ACHN (cell line): Measurements from ENCODE around the gene NOX5.

Experiments used
- DNase-seq: peaks from one replicate; pipeline ENCODE4 v3.0.0-alpha.2; 2015
- in situ Hi-C: cut with HindIII; loops from 2 replicates; pipeline ENCODE4 v1.10.0; 2017; ENCODE audit warnings: low sequenced_read_pairs, low pct_ligation_motif_present, low pct_unique_long_range_greater_than_20kb

Gene NOX5

DNA sequence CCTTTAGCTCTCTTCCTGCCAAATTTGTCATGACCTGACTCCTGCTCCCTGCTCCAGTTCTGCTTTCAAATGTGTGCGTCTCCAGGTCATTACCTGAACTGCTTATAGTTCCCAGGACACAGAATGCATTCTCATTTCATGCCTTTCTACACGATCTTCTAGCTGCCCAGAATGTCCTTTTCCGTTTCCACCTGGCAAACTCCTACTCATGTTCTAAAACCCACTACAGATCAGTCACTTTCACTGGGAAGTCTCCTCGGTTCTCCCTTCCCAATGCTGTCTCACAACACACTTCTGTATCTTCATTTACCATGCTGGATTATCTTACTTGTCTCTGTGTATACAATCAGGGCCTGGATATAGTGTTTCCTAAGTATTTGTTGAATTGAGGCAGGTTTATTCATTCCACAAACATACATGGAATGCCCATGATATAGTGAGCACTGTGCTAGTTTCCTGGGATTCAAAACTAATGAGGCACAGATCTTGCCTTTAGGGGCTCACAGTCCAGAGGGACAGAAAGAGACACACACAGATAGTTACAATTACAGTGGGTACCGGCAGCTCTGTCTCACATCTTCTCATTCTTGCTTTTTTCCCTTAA lies 1.6 kb upstream of the NOX5 start:
- in situ Hi-C loops = no loop called here

DNA sequence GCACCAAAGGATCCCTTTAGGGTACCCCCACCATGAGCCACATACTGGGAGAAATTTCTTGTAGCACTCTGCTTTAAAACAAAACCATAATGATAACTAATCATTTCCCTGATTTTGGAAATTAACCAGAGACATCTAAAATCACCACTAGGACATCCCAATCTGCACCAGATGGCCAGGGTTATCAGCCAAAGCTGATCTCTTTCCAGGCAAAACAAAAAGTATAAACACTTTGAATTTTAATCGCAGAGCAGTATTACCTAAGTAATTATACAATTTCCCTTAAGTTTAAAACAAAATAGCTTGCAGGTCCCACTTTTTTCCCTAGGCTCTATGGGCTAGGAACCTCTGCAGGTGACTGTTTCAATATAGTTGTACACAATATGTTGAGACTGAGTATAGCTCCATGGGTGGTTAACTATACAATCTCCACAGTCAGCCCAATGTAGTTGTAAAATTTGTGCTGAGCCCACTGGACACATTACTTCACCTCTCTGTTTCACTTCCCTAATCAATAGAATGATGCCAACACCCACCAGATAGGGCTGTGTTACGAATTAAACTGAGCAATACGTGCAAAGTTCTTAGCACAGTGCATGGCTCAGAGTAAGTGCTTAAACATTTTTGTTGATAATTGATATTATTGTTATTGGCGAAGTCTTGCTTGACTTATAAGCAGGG lies 629 bp upstream of the NOX5 start:
- in situ Hi-C loops = no loop called here

More for the DNA sequence above, 1.6 kb upstream of the NOX5 start:
- no peak for DNase-seq

DNA sequence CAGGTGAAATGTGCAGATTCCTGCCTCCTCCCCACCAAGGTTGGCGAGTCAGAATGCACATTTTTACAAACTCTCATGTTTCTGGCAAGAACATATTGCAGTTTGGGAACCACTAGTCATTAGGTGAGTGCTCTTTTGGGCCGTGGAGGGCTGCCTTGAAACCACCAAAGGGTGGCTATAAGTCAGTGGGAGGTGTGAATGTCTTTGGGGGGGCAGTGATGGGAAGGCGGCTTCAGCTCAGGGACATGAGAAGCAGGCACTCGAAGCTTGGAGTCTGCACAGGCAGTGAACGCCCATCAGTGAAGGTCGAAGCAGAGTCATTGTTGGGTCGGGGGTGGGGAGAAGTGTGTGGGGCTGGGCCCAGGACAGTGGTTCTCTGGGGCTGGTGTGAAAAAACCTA lies 1.1 kb downstream of the NOX5 start:
- DNase-seq = no peak
- in situ Hi-C loops = no loop called here

More for the DNA sequence above, 629 bp upstream of the NOX5 start:
- no peak for DNase-seq

DNA sequence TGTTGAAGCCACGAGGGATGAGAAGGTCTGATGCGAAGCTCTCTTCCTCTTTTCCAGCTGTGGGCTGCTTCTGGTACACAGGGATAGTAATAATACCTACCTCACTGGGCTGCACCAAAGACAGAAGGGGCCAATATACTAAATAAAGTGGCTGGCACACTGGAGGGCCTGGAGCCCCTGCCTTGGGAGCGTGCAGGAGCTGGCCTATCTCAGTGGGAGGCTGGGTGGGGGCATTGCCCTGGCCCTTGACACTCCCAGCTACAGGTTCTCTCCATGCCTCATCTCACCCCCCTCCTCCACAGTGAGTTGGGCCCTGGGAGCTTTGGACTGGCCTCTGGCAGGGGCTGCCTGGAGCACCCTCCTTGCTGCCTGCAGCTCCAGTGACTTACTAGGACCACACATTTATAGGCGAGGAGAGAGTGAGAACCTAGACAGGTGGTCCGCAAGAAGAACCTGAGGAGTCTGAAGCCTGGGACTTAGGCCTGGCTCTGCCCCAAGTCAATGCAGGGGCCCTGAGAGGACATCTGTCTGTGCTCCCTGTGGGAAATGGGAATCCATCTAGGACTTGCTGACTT lies 1.6 kb downstream of the NOX5 start:
- no peak for DNase-seq
- in situ Hi-C loops = no loop called here

DNA sequence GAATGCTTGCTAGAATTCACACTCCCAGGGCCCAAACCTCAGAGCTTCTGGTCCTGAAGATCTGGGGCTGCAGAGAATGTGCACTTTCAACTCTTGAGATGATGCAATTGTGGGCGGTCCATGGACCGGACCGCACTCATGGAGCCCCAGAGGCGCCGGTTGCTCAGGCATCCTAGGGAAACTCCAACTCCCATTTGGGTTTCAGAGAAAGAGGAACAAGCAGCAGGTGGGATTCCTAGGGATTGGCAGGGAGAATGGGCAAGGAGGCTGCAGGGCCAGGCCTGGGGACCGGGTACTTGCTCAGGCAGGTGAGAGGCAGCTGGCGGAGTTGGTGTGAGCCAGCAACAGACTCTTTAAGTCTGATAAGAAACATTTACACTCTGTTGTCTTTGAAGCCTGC lies 3.5 kb downstream of the NOX5 start:
- in situ Hi-C loops = no loop called here
- DNase-seq = no peak

DNA sequence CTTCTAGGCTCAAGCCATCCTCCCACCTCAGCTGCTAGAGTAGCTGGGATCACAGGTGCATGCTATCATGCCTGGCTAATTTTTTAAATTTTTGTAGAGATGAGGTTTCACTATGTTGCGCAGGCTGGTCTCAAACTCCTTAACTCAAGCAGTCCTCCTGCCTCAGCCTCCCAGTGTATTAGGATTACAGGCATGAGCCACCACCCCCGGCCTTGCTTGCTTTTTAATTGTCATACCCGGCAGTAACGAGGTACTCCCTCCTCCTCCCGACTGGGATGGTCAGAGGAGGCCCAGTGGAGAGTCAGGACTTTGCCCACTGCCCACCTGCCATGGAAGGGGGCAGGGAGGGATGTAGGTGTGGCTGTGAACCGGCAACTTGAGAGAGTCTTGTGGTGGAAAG lies 4.5 kb downstream of the NOX5 start:
- in situ Hi-C loops = no loop called here

DNA sequence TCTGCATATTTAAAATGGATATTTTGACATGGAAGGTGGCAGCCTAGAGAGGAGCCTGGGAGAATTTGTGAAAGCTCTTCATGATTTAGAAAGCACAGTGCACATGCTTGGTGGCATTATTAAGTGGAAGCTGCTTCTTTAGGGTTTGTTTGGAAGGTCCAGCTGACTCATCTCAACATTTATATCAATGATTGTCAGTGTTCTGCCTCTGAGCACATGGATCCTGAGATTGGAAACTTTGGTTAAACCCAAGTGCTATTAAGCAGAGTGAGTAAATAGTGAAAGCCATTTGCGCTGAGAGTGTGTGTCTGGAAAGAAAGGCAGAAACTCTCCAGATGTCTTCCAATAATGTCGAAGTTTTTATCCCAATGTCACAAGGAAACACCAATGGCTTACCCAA lies 7.4 kb downstream of the NOX5 start:
- in situ Hi-C loops = no loop called here
- DNase-seq = no peak

More for the DNA sequence above, 4.5 kb downstream of the NOX5 start:
- no peak for DNase-seq

DNA sequence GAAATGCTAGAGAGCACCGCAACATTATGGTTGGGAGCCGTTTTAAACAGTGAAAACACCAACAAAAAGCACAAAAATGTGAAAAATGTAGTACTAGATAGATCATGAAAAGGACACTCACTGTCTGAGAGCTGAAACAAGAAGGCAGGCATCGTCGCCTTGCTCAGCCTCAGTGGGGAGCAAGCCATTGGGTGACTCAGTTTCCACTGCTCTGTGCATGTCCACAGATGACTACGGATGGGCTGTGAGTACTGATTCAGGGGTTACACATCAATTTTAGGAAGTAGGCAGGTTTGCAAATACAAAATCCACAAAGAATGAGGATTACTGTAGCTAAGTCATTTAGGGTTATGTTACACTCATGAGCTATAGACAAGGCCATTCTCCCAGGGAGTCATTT lies 10.8 kb downstream of the NOX5 start:
- no peak for DNase-seq
- in situ Hi-C loops = no loop called here

DNA sequence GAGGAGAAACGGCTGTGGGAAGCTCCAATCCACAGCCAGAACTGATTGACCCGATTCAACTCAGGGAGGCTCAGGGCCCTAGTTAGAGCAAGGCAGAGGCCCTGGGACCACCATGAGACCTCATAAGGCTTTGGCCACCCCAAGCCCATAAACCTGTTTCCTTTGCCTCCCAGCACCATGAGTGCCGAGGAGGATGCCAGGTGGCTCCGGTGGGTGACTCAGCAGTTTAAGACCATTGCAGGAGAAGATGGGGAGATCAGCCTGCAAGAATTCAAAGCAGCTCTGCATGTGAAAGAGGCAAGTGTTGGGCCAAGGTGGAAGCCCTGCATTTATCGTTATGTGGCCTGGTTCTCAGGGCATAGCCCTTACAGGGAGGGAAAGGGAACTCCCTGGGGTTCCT lies 11.9 kb downstream of the NOX5 start:
- DNase-seq = no peak
- in situ Hi-C loops = no loop called here

DNA sequence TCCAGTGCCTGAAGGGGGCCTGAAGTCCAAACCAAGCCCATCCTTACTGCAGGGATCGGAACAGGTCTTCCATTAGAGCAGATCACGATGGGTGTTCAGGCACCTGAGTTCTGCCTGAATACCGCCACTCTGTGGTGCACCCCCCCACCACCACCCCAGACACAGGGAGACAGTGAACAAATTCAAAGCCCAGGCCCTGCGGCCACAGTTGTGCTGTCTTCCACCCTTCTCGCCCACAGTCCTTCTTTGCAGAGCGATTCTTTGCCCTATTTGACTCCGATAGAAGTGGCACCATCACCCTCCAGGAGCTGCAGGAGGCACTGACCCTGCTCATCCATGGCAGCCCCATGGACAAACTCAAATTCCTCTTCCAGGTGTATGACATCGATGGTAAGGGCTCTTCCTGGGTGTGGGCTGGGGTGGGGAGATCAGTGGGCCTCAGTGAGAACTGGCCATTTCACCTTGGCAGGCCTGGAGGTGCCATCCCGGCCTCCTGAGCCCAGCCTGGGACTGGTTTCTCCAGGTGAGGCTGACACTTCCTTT lies 13.6 kb downstream of the NOX5 start:
- no peak for DNase-seq
- in situ Hi-C loops = no loop called here

DNA sequence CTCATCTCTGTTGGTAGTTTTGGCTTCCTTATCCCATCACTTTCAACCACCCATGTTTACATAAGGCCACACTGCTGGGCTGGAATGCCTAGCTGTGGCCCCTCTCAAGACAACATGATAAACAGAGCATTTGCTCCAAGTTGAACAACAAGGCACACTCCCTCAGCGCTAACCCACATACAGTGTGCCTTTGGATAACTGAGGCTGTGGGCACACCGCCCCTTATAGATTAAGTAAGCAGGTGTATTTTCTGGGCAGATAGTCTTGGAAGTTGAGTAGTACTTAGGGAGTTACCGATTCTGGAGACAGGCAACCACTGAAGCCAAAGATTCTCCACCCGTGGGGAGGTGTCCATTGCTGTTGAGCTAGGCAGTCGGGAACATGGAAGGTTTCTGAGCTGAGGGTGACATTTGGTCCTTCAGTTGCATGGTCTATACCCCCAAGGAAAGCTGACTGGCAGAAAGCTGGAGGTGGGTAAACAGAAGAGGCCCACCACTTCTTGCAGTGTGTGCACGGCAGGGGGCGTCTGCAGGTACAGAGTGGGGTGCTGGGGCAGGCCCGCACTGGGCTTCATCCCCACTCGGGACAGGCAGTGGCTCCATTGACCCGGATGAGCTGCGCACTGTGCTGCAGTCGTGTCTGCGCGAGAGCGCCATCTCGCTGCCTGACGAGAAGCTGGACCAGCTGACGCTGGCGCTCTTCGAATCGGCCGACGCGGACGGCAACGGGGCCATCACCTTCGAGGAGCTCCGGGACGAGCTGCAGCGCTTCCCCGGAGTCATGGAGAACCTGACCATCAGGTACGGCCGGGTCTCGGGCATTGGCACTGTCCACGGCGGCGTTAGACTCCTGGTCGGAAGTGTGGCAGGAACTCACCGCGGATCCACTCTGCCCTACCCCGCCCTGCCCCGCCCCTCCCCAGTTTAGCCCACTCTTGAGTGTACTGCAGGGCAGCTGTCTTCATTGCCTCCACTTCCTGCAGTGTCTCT lies 16.8 kb downstream of the NOX5 start:
- no peak for DNase-seq
- in situ Hi-C loops = no loop called here

DNA sequence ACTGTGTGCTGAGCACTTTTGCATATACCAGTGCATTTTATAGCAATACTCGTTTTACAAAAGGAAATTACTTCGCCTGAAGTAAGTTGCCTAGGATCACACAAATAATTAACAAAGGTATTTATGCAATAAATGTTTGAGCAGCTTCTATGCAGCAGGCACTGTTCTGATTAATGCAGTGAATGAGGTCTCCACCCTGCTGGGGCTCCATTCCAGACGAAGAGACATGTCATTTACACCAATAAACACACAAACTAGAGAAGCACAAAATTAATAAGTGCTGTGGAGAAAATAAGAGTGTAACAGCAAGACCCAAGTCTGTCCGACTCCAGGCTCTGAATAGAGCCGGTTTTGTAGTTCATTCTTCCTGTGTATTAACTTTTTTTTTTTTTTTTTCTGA lies 17.5 kb downstream of the NOX5 start:
- in situ Hi-C loops = no loop called here
- DNase-seq = no peak

DNA sequence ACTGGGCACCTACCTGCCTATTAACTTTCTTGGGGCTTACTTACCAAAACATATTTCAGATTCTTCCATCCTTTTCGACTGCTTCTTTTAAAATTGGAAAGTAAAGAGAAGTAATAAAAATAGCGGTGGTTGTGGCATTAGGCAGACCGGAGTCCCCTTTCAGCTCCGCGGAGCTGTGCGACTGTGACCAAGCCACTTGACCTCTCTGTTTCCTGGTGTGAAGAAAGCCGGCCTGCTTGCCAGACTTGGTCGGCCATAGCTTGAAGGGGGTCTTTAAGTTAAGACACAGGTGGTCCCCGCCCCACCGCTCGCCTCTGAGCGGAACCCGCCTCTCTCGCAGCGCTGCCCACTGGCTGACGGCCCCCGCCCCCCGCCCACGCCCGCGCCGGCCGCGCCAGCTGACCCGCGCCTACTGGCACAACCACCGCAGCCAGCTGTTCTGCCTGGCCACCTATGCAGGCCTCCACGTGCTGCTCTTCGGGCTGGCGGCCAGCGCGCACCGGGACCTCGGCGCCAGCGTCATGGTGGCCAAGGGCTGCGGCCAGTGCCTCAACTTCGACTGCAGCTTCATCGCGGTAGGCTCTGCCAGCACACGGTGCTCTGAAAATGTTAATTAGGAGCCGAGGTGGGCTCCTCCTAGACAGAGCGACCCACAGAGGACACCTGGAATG lies 18.3 kb downstream of the NOX5 start:
- in situ Hi-C loops = no loop called here

DNA sequence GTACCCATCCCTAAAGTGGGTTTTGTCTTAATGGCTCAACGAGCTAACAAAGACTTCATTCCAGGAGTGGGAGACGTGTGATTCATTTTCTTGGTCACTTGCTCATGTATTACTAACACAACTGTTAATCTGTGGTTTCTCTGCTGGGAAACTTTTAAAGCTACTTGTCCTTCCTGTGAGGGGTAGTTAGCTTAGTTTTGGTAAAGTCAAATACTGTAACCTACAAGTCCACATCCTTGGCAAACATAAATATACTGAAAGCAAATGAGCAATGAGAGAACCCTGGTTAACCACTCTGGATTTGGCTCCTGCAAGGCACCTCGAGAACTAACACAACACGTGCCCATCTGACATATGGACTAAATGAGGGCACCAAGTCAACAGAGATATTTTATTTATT lies 19.9 kb downstream of the NOX5 start:
- peak; percentile 79 for DNase-seq
- in situ Hi-C loops = no loop called here

More for the DNA sequence above, 18.3 kb downstream of the NOX5 start:
- DNase-seq = no peak

DNA sequence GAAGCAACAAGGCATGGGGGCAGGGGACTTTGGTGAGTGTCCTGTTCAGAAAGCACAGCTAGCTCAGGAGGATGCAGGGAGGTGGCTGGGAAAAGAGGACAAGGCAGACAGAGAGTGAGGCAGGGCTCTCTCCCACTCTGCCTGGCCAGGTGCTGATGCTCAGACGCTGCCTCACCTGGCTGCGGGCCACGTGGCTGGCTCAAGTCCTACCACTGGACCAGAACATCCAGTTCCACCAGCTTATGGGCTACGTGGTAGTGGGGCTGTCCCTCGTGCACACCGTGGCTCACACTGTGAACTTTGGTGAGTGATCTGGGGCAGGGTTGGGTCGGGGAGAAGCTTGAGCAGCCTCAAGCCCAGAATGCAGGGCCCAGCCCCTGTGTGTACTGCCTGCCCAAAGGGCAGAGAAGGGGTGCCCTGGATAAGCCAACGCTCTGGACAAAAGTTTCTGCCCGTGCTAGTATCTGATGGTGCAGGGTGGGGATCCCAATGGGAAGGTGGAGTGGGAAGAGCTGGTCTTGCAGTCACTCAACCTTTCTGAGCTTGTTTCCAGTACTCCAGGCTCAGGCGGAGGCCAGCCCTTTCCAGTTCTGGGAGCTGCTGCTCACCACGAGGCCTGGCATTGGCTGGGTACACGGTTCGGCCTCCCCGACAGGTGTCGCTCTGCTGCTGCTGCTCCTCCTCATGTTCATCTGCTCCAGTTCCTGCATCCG lies 20.9 kb downstream of the NOX5 start:
- in situ Hi-C loops = no loop called here
- DNase-seq = no peak

DNA sequence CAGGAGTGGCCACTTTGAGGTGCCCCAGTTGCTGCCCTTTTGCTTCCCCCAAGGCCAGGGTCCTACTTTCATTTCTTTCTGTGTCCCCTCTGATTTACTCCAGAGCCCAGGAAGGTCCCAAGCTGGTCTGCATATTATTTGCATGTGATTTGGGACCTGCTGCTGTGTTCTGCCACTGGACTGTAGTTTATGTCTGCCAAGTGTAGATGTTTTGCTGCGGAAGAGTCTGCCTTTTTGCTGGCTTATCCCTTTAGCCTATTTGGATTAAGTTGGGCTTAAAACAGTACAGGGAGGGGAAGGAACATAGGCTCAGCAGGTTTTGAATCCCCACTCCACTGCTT lies 21.4 kb downstream of the NOX5 start:
- in situ Hi-C loops = no loop called here
- no peak for DNase-seq

DNA sequence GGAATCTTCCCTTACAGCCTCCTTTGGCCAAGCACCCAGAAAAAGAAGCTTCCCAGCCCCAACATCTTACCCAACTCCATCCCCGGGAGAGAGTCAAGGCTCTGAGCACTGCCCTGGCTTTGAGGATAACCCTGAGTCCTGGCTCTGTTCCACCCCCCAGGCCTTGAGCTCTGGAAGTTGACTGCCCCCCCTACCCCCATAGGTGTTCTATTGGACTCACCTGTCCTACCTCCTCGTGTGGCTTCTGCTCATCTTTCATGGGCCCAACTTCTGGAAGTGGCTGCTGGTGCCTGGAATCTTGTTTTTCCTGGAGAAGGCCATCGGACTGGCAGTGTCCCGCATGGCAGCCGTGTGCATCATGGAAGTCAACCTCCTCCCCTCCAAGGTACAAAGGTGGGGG lies 22.3 kb downstream of the NOX5 start:
- in situ Hi-C loops = no loop called here
- DNase-seq = no peak

DNA sequence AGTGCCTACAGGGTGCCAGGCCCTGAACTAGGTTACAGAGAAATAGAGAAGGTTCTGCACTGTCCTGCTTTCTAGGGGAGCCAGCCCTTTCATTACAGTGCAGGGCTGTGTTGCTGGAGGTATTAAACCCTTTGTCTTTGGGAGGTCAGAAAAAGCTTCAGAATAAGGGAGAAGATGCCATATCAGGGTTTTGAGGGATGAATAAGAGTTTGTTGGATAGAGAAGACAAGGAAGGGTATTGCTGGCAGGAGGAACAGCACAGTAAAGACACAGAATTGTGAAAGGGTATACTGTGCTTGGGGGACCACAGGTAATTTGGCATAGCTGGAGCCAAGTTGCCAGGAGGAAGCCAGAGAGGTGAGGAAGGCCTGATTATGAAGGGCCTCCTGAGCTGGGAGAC lies 23.0 kb downstream of the NOX5 start:
- in situ Hi-C loops = no loop called here
- no peak for DNase-seq
